ENCODE data around the gene RNF114. TPM values are rescaled to one million over a fixed set of nuclear protein-coding genes. Genes with fewer than 3 reads are reported as not detected.
A peak's percentile ranks its signal among the peaks of the same experiment; 100 is the strongest.
"Not testable (repeated sequence)": the region's sequence is repeated elsewhere in the genome, so short reads cannot be mapped to it uniquely, and the experiment has no call there.

RNF114 gene
- total RNA-seq, 2 donors from 2014 or later = 60.9 to 66.0 TPM

DNA sequence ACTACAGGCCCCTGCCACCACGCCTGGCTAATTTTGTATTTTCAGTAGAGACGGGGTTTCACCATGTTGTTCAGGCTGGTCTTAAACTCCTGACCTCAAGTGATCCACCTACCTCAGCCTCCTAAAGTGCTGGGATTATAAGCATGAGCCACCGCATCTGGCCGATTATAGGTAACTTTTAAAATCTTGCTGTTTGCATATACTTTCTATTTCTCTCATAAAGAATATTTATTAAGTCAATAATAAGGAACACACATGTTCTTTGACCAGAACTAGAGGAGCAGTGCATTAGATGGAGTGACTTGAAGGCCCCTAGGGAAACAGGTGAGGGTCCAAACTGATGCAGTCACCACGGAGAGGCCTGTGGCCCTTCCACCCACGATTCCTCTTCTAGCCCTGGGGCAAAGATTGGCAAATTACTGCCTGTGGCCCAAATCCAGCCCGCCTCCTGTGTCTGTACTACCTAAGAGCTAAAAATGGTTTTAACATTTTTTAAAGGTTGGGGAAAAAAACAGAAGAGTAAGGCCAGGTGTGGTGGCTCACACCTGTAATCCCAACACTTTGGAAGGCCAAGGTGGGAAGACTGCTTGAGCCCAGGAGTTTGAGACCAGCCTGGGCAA is 40.6 kb upstream of the RNF114 start:
- not testable (repeated sequence) for H3K36me3 Mint-ChIP-seq; ATAC-seq; DNase-seq (ENCODE audit: low spot score in 2 of 2); H3K9me3 Mint-ChIP-seq; H3K27ac Mint-ChIP-seq

- no peak overlapping the region for H3K27ac Mint-ChIP-seq
- no peak for DNase-seq (ENCODE audit: low spot score in 2 of 2)
- peaks cover 0 to 4% of the 10 kb centered on the region in 2 donors for H3K9me3 Mint-ChIP-seq
- peaks cover 0 to 5% of the 10 kb centered on the region in 2 donors for H3K36me3 Mint-ChIP-seq
- no peak for ATAC-seq
Observed at GRCh38 chr20:49896204-49896603, 40.0 kb upstream of the RNF114 start.

DNA sequence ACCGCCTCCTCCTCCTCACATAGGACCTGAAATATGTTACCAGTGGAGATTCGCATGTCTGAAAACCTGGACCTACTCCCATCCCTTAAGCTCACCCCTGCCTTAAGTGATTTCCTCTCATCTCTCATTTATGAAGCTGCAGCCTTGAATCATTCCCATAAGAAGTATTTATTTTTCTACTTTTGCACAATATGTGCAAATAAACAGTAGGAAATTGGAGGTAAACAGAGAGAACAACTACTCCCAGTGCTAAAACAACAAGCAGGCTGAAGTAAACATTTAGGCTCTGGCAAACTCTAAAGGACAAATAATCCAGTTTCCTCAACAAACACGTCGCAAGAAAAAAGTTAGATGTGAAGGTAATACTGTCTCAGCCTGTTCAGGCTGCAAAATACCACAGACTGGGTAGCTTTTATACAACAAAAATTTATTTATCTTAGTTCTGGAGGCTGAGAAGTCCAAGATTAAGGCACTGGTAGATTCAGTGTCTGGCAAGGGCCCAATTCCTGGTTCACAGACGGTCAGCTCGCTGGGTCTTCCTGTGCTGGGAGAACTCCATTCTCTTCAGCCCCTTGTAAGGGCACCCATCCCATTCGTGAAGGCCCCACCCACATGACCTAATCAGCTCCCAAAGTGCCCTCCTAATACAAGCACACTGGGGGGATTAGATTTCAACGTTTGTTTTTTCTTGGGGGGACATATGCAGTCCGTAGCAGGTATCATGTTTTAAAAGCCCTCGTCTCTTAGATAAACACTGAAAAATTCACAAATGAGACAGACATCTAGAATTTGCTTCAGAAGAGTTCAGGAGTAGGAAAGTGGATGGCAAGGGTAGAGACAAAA is 36.4 kb upstream of the RNF114 start:
- H3K9me3 Mint-ChIP-seq = no peaks in the 10 kb centered on the region
- H3K36me3 Mint-ChIP-seq = no peaks in the 10 kb centered on the region
- H3K27ac Mint-ChIP-seq = no peak overlapping the region
- DNase-seq (ENCODE audit: low spot score in 2 of 2) (no peak), ATAC-seq (no peak)

- no peaks in the 10 kb centered on the region for H3K9me3 Mint-ChIP-seq
- ATAC-seq = no peak
- peak overlapping the region in 1 of 2 donors; percentile 30 for H3K27ac Mint-ChIP-seq
- DNase-seq (ENCODE audit: low spot score in 2 of 2) = no peak
- H3K36me3 Mint-ChIP-seq = peaks cover 6% of the 10 kb centered on the region in 2 donors
Observed at GRCh38 chr20:49901588-49901987, 34.6 kb upstream of the RNF114 start.

- no peaks in the 10 kb centered on the region for H3K9me3 Mint-ChIP-seq
- peak overlapping the region in 1 of 2 donors; percentile 72 for H3K27ac Mint-ChIP-seq
- DNase-seq (ENCODE audit: low spot score in 2 of 2) = peak in 1 of 2 donors; percentile 20
- ATAC-seq = no peak
- peaks cover 6% of the 10 kb centered on the region in 2 donors for H3K36me3 Mint-ChIP-seq
Observed at GRCh38 chr20:49904440-49905214, 31.6 kb upstream of the RNF114 start.

DNA sequence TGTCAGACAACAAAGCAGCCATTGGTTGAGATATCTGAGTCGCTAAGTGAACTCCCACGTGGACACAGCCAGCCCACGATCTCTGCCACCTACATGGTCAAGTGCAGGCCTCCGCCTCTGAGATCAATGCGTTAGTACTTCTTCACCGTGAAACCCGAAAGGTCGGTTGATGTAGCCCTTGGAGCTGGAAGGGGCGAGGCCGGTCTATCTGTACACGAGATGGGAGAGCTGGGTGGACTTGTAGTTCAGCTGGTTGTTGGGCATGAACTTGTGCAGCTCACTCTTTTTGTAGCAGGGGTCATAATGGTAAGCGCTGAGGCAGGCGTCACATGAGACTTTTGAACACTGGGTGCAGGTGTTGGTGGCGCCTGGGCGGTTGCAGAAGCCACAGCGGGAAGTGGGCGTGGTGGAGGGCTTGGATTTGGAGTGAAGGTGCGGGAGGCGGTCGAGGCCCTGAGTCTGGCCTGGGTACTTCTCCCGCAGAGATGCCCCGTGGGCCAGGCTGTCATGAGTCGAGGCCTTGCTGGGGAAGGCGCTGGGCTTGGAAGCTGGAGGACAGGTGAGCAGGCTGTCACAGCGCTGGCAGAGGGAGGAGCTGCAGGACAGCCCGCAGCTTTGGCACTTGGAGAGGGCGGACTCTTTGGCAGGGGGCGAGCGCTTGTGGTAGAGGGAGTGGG is 30.6 kb upstream of the RNF114 start:
- no peak for ATAC-seq
- Mint-ChIP-seq H3K27ac (peak overlapping the region in 1 of 2 donors; percentile 30), H3K36me3 (peaks cover 6% of the 10 kb centered on the region in 2 donors), H3K9me3 (no peaks in the 10 kb centered on the region)
- no peak for DNase-seq (ENCODE audit: low spot score in 2 of 2)

GRCh38 chr20:49906101-49906604 is 30.0 kb upstream of the RNF114 start:
- Mint-ChIP-seq H3K9me3 (no peaks in the 10 kb centered on the region), H3K36me3 (peaks cover 6% of the 10 kb centered on the region in 2 donors), H3K27ac (no peak overlapping the region)
- DNase-seq (ENCODE audit: low spot score in 2 of 2) = no peak
- no peak for ATAC-seq

DNA sequence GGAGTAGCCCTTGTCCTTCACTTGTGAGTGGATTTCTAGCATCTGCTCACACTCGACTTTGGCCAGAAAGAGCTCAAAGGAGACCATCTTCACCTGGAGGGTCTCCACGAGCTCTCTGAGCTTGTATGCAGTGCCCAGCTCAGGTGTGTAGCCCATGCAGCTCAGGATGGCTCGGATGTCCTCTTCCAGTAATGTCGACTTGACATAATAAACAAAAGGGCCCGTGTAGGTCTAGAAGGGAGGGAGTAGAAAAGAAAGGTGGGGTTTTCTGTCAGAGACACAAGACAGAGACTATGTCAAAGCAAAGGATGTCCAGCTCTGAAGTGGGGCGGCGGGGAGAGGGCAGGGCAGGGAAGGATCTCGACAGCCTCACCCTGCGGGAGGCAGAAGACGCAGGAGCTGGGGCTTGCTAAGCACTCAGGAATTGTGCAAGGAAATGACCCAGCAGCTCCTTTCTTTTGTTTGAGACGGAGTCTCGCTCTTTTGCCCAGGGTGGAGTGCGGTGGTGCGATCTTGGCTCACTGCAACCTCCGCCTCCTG is 29.5 kb upstream of the RNF114 start:
- Mint-ChIP-seq H3K9me3 (no peaks in the 10 kb centered on the region), H3K36me3 (peaks cover 6% of the 10 kb centered on the region in 2 donors), H3K27ac (no peak overlapping the region)
- DNase-seq (ENCODE audit: low spot score in 2 of 2) (no peak), ATAC-seq (no peak)

- Mint-ChIP-seq H3K27ac (peak overlapping the region; percentile 68 to 93), H3K9me3 (no peaks in the 10 kb centered on the region), H3K36me3 (peaks cover 6% of the 10 kb centered on the region in 2 donors)
- no peak for ATAC-seq
- DNase-seq (ENCODE audit: low spot score in 2 of 2) = no peak
Observed at GRCh38 chr20:49907405-49908257, 28.6 kb upstream of the RNF114 start.

DNA sequence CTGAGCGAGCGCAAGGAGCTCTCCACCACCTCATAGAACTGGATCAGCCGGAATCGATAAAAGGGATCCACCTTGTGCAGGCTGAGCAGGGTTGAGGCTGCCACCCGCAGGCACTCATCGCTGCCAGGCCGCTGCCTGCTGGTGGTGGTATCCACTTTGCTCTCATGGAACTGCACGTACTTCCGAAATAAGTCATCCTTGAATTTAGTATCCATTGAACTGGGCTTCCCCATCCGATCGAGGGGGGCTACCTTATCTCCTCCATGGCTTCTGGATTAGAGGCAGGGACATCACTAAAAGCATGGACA is 28.0 kb upstream of the RNF114 start:
- no peak for DNase-seq (ENCODE audit: low spot score in 2 of 2)
- Mint-ChIP-seq H3K9me3 (no peaks in the 10 kb centered on the region), H3K36me3 (peaks cover 6% of the 10 kb centered on the region in 2 donors), H3K27ac (no peak overlapping the region)
- ATAC-seq = no peak

GRCh38 chr20:49909499-49910339 is 26.5 kb upstream of the RNF114 start:
- H3K36me3 Mint-ChIP-seq = peaks cover 6% of the 10 kb centered on the region in 2 donors
- ATAC-seq (no peak), DNase-seq (ENCODE audit: low spot score in 2 of 2) (peak in 1 of 2 donors; percentile 26)
- H3K9me3 Mint-ChIP-seq = no peaks in the 10 kb centered on the region
- H3K27ac Mint-ChIP-seq = no peak overlapping the region

DNA sequence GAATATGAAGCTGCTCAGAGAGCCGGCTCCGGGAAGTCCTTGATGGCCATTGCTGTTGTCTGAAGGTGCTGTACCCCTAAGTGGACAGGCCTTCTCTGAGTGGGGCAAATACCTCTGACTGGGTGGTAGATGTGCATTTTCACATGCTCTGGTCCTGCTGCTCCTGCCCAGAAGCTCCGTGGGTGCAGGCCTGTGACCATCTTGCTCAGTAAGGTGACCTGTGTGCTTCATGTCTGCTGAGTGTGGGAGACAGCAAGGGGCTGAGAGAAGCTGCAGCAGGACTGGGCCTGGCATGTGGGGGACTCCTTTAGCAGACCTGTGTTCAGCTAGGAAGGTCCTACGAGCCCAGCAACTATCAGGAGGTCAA is 25.9 kb upstream of the RNF114 start:
- Mint-ChIP-seq H3K36me3 (peaks cover 6% of the 10 kb centered on the region in 2 donors), H3K27ac (peak overlapping the region; percentile 67 to 83), H3K9me3 (no peaks in the 10 kb centered on the region)
- peak in 1 of 2 donors; percentile 39 for DNase-seq (ENCODE audit: low spot score in 2 of 2)
- ATAC-seq = no peak

DNA sequence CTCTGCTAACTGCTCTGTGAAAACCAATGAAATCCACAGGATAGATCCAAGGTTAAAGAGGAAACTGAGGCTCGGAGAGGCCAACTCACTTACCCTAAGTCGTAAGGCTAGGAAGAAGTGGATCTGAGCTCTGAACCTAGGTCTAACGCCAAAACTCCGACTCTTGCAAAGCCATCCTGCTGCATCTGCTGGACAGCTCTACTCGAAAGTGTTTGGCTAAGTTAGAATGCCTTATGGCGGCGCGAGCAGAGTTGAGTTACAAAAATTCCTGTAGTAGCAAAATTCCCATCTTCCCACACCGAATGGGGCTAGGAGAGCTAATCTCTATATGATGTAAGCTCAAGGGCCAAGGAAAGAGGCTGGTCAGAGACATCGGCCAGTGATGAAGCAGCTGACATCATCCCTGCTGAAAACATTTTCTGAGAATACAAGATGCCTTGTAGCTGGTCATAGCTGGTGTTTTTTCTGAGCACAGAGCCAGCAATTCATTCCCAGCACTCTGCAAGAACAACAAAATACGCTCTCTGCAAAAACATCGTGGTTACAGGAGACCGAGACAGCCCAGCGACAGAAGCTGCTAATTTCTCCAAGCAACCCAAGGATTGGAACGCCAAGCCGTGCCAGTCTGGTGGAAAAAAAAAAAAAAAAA is 22.7 kb upstream of the RNF114 start:
- Mint-ChIP-seq H3K9me3 (no peaks in the 10 kb centered on the region), H3K36me3 (no peaks in the 10 kb centered on the region), H3K27ac (peak overlapping the region in 1 of 2 donors; percentile 91)
- ATAC-seq (no peak), DNase-seq (ENCODE audit: low spot score in 2 of 2) (no peak)

DNA sequence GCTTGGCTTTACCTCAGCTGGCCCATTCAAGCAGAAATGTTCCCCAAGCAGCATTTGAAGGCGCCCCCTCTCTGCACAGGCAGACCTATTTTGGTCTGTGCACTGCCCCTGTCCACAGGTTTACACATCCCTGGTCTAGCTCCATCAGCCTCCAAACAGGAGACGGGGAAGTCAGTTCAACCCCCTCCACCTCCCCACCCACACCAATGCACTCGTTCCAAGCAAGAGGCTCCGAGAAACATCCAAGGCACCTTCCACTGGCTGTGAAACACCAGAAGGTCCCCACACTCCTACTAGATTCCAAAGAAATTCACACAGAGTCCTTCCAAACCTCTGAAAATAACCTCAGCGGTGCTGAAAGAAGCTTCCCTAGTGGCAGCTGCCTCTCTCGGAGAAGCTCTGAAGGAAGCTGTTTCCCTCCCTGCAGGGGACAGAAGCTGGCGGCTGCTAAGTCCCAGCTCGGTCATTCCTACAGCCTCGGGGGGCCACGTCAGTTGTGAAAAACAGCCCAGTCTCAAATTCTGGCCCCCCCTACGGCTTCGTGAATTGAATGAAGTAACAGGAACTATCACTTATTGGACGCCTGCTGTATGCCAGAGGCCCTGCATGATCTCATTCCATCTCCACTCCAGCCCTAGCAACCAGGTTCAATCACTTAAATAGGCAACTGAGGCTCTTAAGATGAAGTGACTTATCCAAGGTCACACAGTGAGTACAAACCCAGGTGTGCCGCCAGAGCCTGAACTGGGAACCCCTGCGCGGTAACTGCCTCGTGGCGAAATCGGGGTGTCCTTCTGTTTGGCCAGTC is 21.7 kb upstream of the RNF114 start:
- no peak for DNase-seq (ENCODE audit: low spot score in 2 of 2)
- peak overlapping the region; percentile 91 to 99 for H3K27ac Mint-ChIP-seq
- H3K9me3 Mint-ChIP-seq = no peaks in the 10 kb centered on the region
- no peak for ATAC-seq
- H3K36me3 Mint-ChIP-seq = no peaks in the 10 kb centered on the region
